Loucy (cell line): ENCODE results near the gene FBLN2.

Experiments
- CTCF ChIP-seq: fragments of 200-600 bp; sonication (generic); conservative IDR thresholded peaks from 2 replicates; pipeline ENCODE4 v1.5.1; 2014; ENCODE audit warnings: mild to moderate bottlenecking, antibody characterized with exemption, low read length
- EZH2phosphoT487 ChIP-seq: fragments of 200-600 bp; IDR thresholded peaks from 2 replicates; pipeline ENCODE4 v1.6.1; 2018; ENCODE audit warnings: antibody characterized with exemption, mild to moderate bottlenecking, moderate library complexity, borderline replicate concordance

GRCh38 chr3:13645801-13646637, 97.1 kb downstream of the FBLN2 start:
- TF ChIP-seq CTCF = no peak
- no peak for TF ChIP-seq EZH2phosphoT487
